ENCODE measurements around the gene C16orf74. TPM values are rescaled to one million over a fixed set of nuclear protein-coding genes. Genes with fewer than 3 reads are reported as not detected.

The C16orf74 gene
- total RNA-seq, 6 experiments from 2014 or later: 0.31 to 0.98 (median 0.70) TPM; not detected in 2

DNA sequence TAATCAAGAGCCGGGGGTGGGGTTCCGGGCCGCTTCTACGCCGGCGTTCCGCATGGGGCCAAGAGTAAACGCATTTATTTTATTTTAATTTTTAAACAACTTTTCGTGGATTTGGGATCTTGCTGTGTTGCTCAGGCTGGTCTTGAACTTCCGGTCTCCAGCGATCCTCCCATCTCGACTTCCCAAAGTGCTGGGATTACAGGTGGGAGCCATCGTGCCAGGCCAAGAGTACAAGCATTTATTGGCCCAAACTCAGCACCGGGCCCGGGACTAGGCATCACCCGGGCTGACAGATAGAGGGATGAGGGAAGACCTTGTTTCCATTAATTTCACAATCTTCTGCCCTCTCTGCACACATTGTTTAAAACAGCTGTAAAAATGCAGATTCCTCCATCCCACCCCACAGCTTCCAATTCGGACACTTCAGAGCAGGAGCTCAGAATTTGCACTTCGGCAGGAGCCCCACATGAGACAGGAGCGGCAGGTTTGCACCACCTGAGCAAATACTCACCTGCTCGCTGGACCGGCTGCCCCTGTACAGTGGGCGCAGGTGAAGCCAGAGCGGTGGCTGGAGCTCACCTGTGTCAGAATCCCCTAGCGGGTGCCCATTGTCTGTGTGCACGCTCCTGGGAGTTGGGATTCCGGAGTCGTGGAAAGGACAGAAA, 61.5 kb downstream of the C16orf74 start:
- DNase-seq: peak in 2 of 3 donors; percentile 24 to 54
- WGBS (ENCODE audit: insufficient coverage, low coverage, low lambda C conversion rate, missing lambda C conversion rate): 22% methylated on average over 20 of the region's 27 CpGs
- Histone ChIP-seq H3K27ac (no peak overlapping the region), H3K4me1 (peaks cover 0 to 5% (median 2%) of the 10 kb centered on the region in 4 donors), H3K4me3 (peak overlapping the region; percentile 24 to 75 (median 59)), H3K27me3 (no peaks in the 10 kb centered on the region), H3K9me3 (no peaks in the 10 kb centered on the region), H3K36me3 (no peaks in the 10 kb centered on the region)
- intact Hi-C loops (cut with DNase I): no loop called here
- TF ChIP-seq, protein P1, sequence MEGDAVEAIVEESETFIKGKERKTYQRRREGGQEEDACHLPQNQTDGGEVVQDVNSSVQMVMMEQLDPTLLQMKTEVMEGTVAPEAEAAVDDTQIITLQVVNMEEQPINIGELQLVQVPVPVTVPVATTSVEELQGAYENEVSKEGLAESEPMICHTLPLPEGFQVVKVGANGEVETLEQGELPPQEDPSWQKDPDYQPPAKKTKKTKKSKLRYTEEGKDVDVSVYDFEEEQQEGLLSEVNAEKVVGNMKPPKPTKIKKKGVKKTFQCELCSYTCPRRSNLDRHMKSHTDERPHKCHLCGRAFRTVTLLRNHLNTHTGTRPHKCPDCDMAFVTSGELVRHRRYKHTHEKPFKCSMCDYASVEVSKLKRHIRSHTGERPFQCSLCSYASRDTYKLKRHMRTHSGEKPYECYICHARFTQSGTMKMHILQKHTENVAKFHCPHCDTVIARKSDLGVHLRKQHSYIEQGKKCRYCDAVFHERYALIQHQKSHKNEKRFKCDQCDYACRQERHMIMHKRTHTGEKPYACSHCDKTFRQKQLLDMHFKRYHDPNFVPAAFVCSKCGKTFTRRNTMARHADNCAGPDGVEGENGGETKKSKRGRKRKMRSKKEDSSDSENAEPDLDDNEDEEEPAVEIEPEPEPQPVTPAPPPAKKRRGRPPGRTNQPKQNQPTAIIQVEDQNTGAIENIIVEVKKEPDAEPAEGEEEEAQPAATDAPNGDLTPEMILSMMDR (IDR thresholded peaks at IDR 0.05): no peak
- TF ChIP-seq POLR2A (IDR thresholded peaks at IDR 0.05): no peak
- ATAC-seq: peak in 1 of 4 donors; percentile 3

DNA sequence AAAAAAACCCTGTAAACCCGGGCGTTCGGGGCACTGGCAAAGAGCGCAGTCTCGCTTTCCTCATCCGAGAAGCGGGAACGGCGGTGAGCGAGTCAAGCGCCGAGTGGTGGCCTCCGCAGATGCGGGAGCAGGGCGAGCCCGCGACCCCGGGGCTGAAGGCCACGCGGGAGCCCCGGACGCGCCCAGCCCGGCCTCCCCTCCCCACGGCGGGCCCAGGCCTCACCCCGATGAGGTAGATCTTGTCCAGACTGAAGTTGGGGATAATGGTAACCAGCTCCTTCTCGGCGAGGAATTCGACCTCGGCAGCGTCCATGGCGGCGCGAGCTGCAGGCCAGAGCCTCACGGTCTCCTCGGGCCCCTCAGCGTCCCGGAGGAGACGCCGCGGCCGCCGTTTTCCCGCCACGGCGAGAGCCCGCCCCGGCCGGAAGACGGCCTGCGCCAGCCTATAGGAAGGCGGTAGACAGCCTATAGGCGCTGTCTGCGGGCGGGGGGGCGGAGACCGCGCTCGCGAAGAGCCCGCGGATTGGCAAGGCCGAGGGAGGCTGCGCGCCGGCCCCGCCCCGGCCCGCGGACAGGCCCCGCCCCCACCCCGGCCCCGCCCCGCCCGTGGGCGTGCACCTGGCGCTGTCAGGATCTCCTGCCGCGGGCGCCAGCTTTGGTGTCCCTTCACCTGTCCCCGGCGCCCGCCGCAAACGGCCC, 62.2 kb downstream of the C16orf74 start, which contains the start of gene GINS2:
TSS of gene GINS2 (minus strand) at position 369 of the 699 bp plus-strand sequence. CDS start at position 313, 56 bp downstream.
- DNase-seq: peak; percentile 94 to 95 (median 94)
- 6% methylated on average over 9 of the region's 86 CpGs for WGBS (ENCODE audit: insufficient coverage, low coverage, low lambda C conversion rate, missing lambda C conversion rate)
- H3K4me3 ChIP-seq: peak within 1 kb of the TSS; percentile 38 to 75 (median 59)
- TF ChIP-seq, protein P1 (IDR thresholded peaks at IDR 0.05): no peak
- no peak for TF ChIP-seq POLR2A (IDR thresholded peaks at IDR 0.05)
- H3K36me3 ChIP-seq: no peaks in the 10 kb centered on the region
- no peaks in the 10 kb centered on the region for H3K9me3 ChIP-seq
- H3K4me1 ChIP-seq: peaks cover 0 to 5% (median 2%) of the 10 kb centered on the region in 4 donors
- intact Hi-C loops (cut with DNase I): no loop called here
- H3K27ac ChIP-seq: no peak within 1 kb of the TSS
- no peaks in the 10 kb centered on the region for H3K27me3 ChIP-seq
- peak; percentile 99 to 100 (median 100) for ATAC-seq

DNA sequence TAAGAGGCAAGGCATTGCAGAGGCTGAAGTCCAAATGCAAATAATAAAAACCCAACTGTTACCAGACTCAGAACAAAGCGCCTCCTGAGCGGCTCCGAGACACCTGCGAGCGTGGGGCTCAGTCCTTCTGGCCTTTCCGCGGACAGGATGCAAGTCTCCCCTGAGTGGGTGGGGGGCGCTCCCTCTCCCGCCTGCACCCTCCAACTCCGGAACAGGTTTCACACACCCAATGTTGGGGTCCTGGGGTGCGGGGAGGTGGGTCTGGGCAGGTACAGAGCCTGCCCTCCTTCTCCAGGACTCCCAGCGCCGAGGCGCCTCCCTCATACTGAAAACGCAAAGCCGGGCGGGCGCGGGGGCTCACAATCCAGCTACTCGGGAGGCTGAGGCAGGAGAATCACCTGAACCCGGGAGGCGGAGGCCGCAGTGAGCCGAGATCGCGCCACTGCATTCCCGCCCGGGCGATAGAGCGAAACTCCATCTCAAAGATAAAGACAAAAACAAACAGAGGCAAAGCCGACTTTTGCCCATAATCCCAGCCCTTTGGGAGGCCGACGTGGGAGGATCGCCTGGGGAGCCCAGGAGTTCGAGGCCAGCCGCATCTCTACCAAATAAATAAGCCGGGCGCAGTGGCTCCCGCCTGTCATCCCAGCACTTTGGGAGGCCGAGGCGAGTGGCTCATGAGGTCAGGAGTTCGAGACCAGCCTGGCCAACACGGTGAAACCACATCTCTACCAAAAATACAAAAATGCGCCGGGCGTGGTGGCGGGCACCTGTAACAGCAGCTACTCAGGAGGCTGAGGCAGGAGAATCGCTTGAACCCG, 63.0 kb downstream of the C16orf74 start:
- H3K27me3 ChIP-seq: no peaks in the 10 kb centered on the region
- H3K27ac ChIP-seq: no peak overlapping the region
- DNase-seq: peak in 2 of 3 donors; percentile 21 to 55

More for the DNA sequence above, 63.0 kb downstream of the C16orf74 start:
- no peaks in the 10 kb centered on the region for H3K9me3 ChIP-seq
- H3K4me3 ChIP-seq: peak overlapping the region in 2 of 3 donors; percentile 59 to 75
- TF ChIP-seq, protein P1 (IDR thresholded peaks at IDR 0.05): no peak
- TF ChIP-seq POLR2A (IDR thresholded peaks at IDR 0.05): no peak
- H3K36me3 ChIP-seq: no peaks in the 10 kb centered on the region
- ATAC-seq: no peak
- peaks cover 0 to 5% (median 2%) of the 10 kb centered on the region in 4 donors for H3K4me1 ChIP-seq
- intact Hi-C loops (cut with DNase I): no loop called here
- WGBS (ENCODE audit: insufficient coverage, low coverage, low lambda C conversion rate, missing lambda C conversion rate): 64% methylated on average over 18 of the region's 49 CpGs
